Transverse colon (tissue), 4 donors: ENCODE results near the gene SLC10A1.

Experiments
- CTCF ChIP-seq, 5 experiments: fragments of 200-600 bp in 3 of 5; fragments of 450-650 bp in 2 of 5; sonication (generic) in 3 of 5; IDR thresholded peaks; 1 replicate in 2 of 5; 2 replicates in 3 of 5; pipeline ENCODE4 v1.5.1; 2016 to 2017; ENCODE audit warnings: antibody characterized with exemption in 5 of 5, inconsistent platforms in 3 of 5, mild to moderate bottlenecking in 2 of 5, moderate library complexity in 1 of 5
- POLR2A ChIP-seq: fragments of 450-650 bp; IDR thresholded peaks from one replicate; pipeline ENCODE4 v1.6.1; 2016; ENCODE audit warnings: antibody characterized with exemption, mild to moderate bottlenecking, moderate library complexity
- POLR2AphosphoS5 ChIP-seq, 3 donors: sonication (generic); formaldehyde crosslinking; IDR thresholded peaks; one replicate each; pipeline ENCODE4 v1.6.1; 2016; ENCODE audit warnings: antibody characterized with exemption in 3 of 3

GRCh38 chr14:69838881-69839416 is 41.9 kb upstream of the SLC10A1 start:
- no peak for TF ChIP-seq CTCF (IDR thresholded peaks at IDR 0.05)
- no peak for TF ChIP-seq POLR2AphosphoS5 (IDR thresholded peaks at IDR 0.05)
- TF ChIP-seq POLR2A, result no peak
